Measurements from ENCODE around the gene GSS. TPM values are rescaled to one million over a fixed set of nuclear protein-coding genes. Genes with fewer than 3 reads are reported as not detected.

Gene GSS
- total RNA-seq, 2 experiments from 2014 or later: 67.7 to 72.2 TPM

GRCh38 chr20:34947336-34947735, 8.3 kb downstream of the GSS start:
- CTCF ChIA-PET: interaction anchor here (1.2 kb wide), 1 partner anchor 73 kb away, joined by 4 read pairs; no protein-coding TSS in a partner anchor

GRCh38 chr20:34946661-34947060, 8.9 kb downstream of the GSS start:
- Mint-ChIP-seq H3K4me1 (ENCODE audit: low read depth) (peaks cover 6% of the 10 kb centered on the region), H3K27me3 (no peaks in the 10 kb centered on the region), H3K36me3 (peaks cover 24% of the 10 kb centered on the region), H3K4me3 (no peak overlapping the region), H3K27ac (no peak overlapping the region), H3K9me3 (no peaks in the 10 kb centered on the region)
- intact Hi-C loops (cut with micrococcal nuclease): no loop called here
- POLR2A ChIA-PET: no interaction called here
- DNase-seq: no peak
- CTCF ChIA-PET: interaction anchor here (1.3 kb wide), 1 partner anchor 73 kb away, joined by 3 read pairs; no protein-coding TSS in a partner anchor

More at GRCh38 chr20:34947336-34947735, 8.3 kb downstream of the GSS start:
- POLR2A ChIA-PET: no interaction called here
- intact Hi-C loops (cut with micrococcal nuclease): no loop called here
- H3K4me3 Mint-ChIP-seq: no peak overlapping the region
- DNase-seq: peak; percentile 16
- peaks cover 26% of the 10 kb centered on the region for H3K36me3 Mint-ChIP-seq
- no peak overlapping the region for H3K27ac Mint-ChIP-seq
- peaks cover 6% of the 10 kb centered on the region for H3K4me1 Mint-ChIP-seq (ENCODE audit: low read depth)
- no peaks in the 10 kb centered on the region for H3K27me3 Mint-ChIP-seq
- no peaks in the 10 kb centered on the region for H3K9me3 Mint-ChIP-seq

- POLR2A ChIA-PET: interaction anchor here (0.7 kb wide), 1 partner anchor 33 kb away, joined by 3 read pairs; no protein-coding TSS in a partner anchor
- H3K36me3 Mint-ChIP-seq: peaks cover 28% of the 10 kb centered on the region
- CTCF ChIA-PET: interaction anchor here (1.3 kb wide), 1 partner anchor 71 kb away, joined by 3 read pairs; no protein-coding TSS in a partner anchor
- H3K4me3 Mint-ChIP-seq: no peak overlapping the region
- H3K27me3 Mint-ChIP-seq: no peaks in the 10 kb centered on the region
- DNase-seq: no peak
- intact Hi-C loops (cut with micrococcal nuclease): no loop called here
- H3K9me3 Mint-ChIP-seq: no peaks in the 10 kb centered on the region
- H3K27ac Mint-ChIP-seq: no peak overlapping the region
- peaks cover 6% of the 10 kb centered on the region for H3K4me1 Mint-ChIP-seq (ENCODE audit: low read depth)
Measured at GRCh38 chr20:34945315-34946077, 10.1 kb downstream of the GSS start.

GRCh38 chr20:34943808-34944567, 11.6 kb downstream of the GSS start:
- peaks cover 21% of the 10 kb centered on the region for H3K36me3 Mint-ChIP-seq
- H3K4me3 Mint-ChIP-seq: no peak overlapping the region
- no peaks in the 10 kb centered on the region for H3K27me3 Mint-ChIP-seq
- ChIA-PET POLR2A (interaction anchor here (1.0 kb wide), 1 partner anchor 203 kb away, joined by 3 read pairs; the partner anchor contains the start of gene EDEM2), CTCF (interaction anchor here (0.6 to 1.2 kb wide), 3 partner anchors 12 to 71 kb away, joined by 3 read pairs; no protein-coding TSS in a partner anchor)
- DNase-seq: no peak
- H3K9me3 Mint-ChIP-seq: no peaks in the 10 kb centered on the region
- H3K27ac Mint-ChIP-seq: no peak overlapping the region
- intact Hi-C loops (cut with micrococcal nuclease): no loop called here
- peaks cover 6% of the 10 kb centered on the region for H3K4me1 Mint-ChIP-seq (ENCODE audit: low read depth)

- Mint-ChIP-seq H3K36me3 (peaks cover 22% of the 10 kb centered on the region), H3K27me3 (no peaks in the 10 kb centered on the region), H3K4me3 (no peak overlapping the region), H3K9me3 (no peaks in the 10 kb centered on the region), H3K27ac (no peak overlapping the region), H3K4me1 (ENCODE audit: low read depth) (peaks cover 6% of the 10 kb centered on the region)
- CTCF ChIA-PET: no interaction called here
- POLR2A ChIA-PET: interaction anchor here (0.6 kb wide), 1 partner anchor 11 kb away, joined by 3 read pairs; no protein-coding TSS in a partner anchor
- intact Hi-C loops (cut with micrococcal nuclease): no loop called here
- DNase-seq: no peak
Measured at GRCh38 chr20:34942301-34942700, 13.3 kb downstream of the GSS start.

- intact Hi-C loops (cut with micrococcal nuclease): no loop called here
- peaks cover 28% of the 10 kb centered on the region for H3K36me3 Mint-ChIP-seq
- CTCF ChIA-PET: interaction anchor here (0.8 to 1.2 kb wide), 2 partner anchors 15 kb away, joined by 3 read pairs; no protein-coding TSS in a partner anchor
Measured at GRCh38 chr20:34941226-34941625, 14.4 kb downstream of the GSS start.

GRCh38 chr20:34940081-34940481, 15.5 kb downstream of the GSS start:
- H3K9me3 Mint-ChIP-seq: no peaks in the 10 kb centered on the region
- CTCF ChIA-PET: interaction anchor here (0.5 to 1.2 kb wide), 2 partner anchors 16 to 115 kb away, joined by 3 read pairs; partner anchors contain the start of gene NCOA6
- POLR2A ChIA-PET: no interaction called here
- no peak overlapping the region for H3K27ac Mint-ChIP-seq
- H3K36me3 Mint-ChIP-seq: peaks cover 27% of the 10 kb centered on the region
- peaks cover 6% of the 10 kb centered on the region for H3K4me1 Mint-ChIP-seq (ENCODE audit: low read depth)
- no peak overlapping the region for H3K4me3 Mint-ChIP-seq
- no peaks in the 10 kb centered on the region for H3K27me3 Mint-ChIP-seq
- no peak for DNase-seq
- intact Hi-C loops (cut with micrococcal nuclease): no loop called here

More at GRCh38 chr20:34941226-34941625, 14.4 kb downstream of the GSS start:
- no peak overlapping the region for H3K4me3 Mint-ChIP-seq
- POLR2A ChIA-PET: interaction anchor here (0.6 kb wide), 1 partner anchor 342 kb away, joined by 3 read pairs; no protein-coding TSS in a partner anchor
- no peak overlapping the region for H3K27ac Mint-ChIP-seq
- H3K4me1 Mint-ChIP-seq (ENCODE audit: low read depth): peaks cover 6% of the 10 kb centered on the region
- H3K27me3 Mint-ChIP-seq: no peaks in the 10 kb centered on the region
- H3K9me3 Mint-ChIP-seq: no peaks in the 10 kb centered on the region
- no peak for DNase-seq

- H3K27ac Mint-ChIP-seq: no peak overlapping the region
- CTCF ChIA-PET: interaction anchor here (0.6 kb wide), 1 partner anchor 844 kb away, joined by 5 read pairs; no protein-coding TSS in a partner anchor
- intact Hi-C loops (cut with micrococcal nuclease): no loop called here
- no peaks in the 10 kb centered on the region for H3K4me1 Mint-ChIP-seq (ENCODE audit: low read depth)
- H3K36me3 Mint-ChIP-seq: peaks cover 24% of the 10 kb centered on the region
- no peak overlapping the region for H3K4me3 Mint-ChIP-seq
- H3K27me3 Mint-ChIP-seq: no peaks in the 10 kb centered on the region
- H3K9me3 Mint-ChIP-seq: no peaks in the 10 kb centered on the region
- POLR2A ChIA-PET: no interaction called here
- DNase-seq: no peak
Measured at GRCh38 chr20:34938466-34939163, 17.0 kb downstream of the GSS start.

GRCh38 chr20:34931771-34932170, 23.8 kb downstream of the GSS start:
- no peak for DNase-seq
- H3K4me3 Mint-ChIP-seq: no peak overlapping the region
- no peaks in the 10 kb centered on the region for H3K4me1 Mint-ChIP-seq (ENCODE audit: low read depth)
- CTCF ChIA-PET: no interaction called here
- no peaks in the 10 kb centered on the region for H3K27me3 Mint-ChIP-seq
- H3K27ac Mint-ChIP-seq: no peak overlapping the region
- POLR2A ChIA-PET: interaction anchor here (0.6 kb wide), 1 partner anchor 11 kb away, joined by 3 read pairs; no protein-coding TSS in a partner anchor
- H3K9me3 Mint-ChIP-seq: no peaks in the 10 kb centered on the region
- intact Hi-C loops (cut with micrococcal nuclease): no loop called here
- H3K36me3 Mint-ChIP-seq: peaks cover 34% of the 10 kb centered on the region

- Mint-ChIP-seq H3K4me3 (no peak overlapping the region), H3K9me3 (no peaks in the 10 kb centered on the region), H3K36me3 (peaks cover 29% of the 10 kb centered on the region), H3K4me1 (ENCODE audit: low read depth) (no peaks in the 10 kb centered on the region), H3K27ac (no peak overlapping the region), H3K27me3 (no peaks in the 10 kb centered on the region)
- ChIA-PET POLR2A (no interaction called here), CTCF (interaction anchor here (0.6 kb wide), 1 partner anchor 285 kb away, joined by 3 read pairs; no protein-coding TSS in a partner anchor)
- DNase-seq: no peak
- intact Hi-C loops (cut with micrococcal nuclease): no loop called here
Measured at GRCh38 chr20:34928411-34928810, 27.2 kb downstream of the GSS start.

- no peak for DNase-seq
- Mint-ChIP-seq H3K4me3 (no peak overlapping the region), H3K27me3 (no peaks in the 10 kb centered on the region), H3K36me3 (peaks cover 26% of the 10 kb centered on the region), H3K27ac (no peak overlapping the region), H3K4me1 (ENCODE audit: low read depth) (no peaks in the 10 kb centered on the region), H3K9me3 (no peaks in the 10 kb centered on the region)
- intact Hi-C loops (cut with micrococcal nuclease): no loop called here
- POLR2A ChIA-PET: no interaction called here
- CTCF ChIA-PET: interaction anchor here (0.6 kb wide), 1 partner anchor 286 kb away, joined by 3 read pairs; no protein-coding TSS in a partner anchor
Measured at GRCh38 chr20:34927736-34928135, 27.9 kb downstream of the GSS start.
